Smooth muscle cell of the brain vasculature (primary cell): ENCODE results near the gene MAS1L.
"Not testable (repeated sequence)": the region's sequence is repeated elsewhere in the genome, so short reads cannot be mapped to it uniquely, and the experiment has no call there.

Experiments
- DNase-seq: peaks from one replicate; pipeline ENCODE4 v3.0.0-alpha.2; 2012; ENCODE audit warnings: low read depth, low spot score

The MAS1L gene

GRCh38 chr6:29479560-29479959 is 8.2 kb downstream of the MAS1L start:
- no peak for DNase-seq

GRCh38 chr6:29478740-29479139 is 9.0 kb downstream of the MAS1L start:
- DNase-seq, result no peak

GRCh38 chr6:29477923-29478450 is 9.8 kb downstream of the MAS1L start:
- no peak for DNase-seq

- DNase-seq, result no peak
Measured at GRCh38 chr6:29474996-29475395, 12.8 kb downstream of the MAS1L start.

GRCh38 chr6:29466241-29466640 is 21.5 kb downstream of the MAS1L start:
- no peak for DNase-seq

GRCh38 chr6:29465801-29466200 is 22.0 kb downstream of the MAS1L start:
- DNase-seq, result no peak

GRCh38 chr6:29465279-29465678 is 22.5 kb downstream of the MAS1L start:
- DNase-seq, result no peak

GRCh38 chr6:29462022-29462421 is 25.7 kb downstream of the MAS1L start:
- DNase-seq, result no peak

GRCh38 chr6:29461021-29461814 is 26.5 kb downstream of the MAS1L start:
- DNase-seq, result no peak

- DNase-seq, result no peak
Measured at GRCh38 chr6:29456971-29457370, 30.8 kb downstream of the MAS1L start, which contains the start of the genes OR11A1 and OR2H1. OR11A1 (minus strand) TSS chr6:29457071; CDS start chr6:29427641, 29,430 bp downstream. OR2H1 (plus strand) TSS chr6:29457155; CDS start chr6:29461770, 4,615 bp downstream.

- no peak for DNase-seq
Measured at GRCh38 chr6:29451471-29452193, 36.1 kb downstream of the MAS1L start.

GRCh38 chr6:29447670-29448069 is 40.1 kb downstream of the MAS1L start:
- no peak for DNase-seq

- DNase-seq, result not testable (repeated sequence)
Measured at GRCh38 chr6:29444031-29444430, 43.7 kb downstream of the MAS1L start.

- no peak for DNase-seq
Measured at GRCh38 chr6:29442719-29443118, 45.0 kb downstream of the MAS1L start.

GRCh38 chr6:29439006-29439405 is 48.8 kb downstream of the MAS1L start, which contains the start of gene OR10C1:
OR10C1 (plus strand) TSS chr6:29439306; CDS start chr6:29440016, 710 bp downstream.
- DNase-seq, result no peak

- DNase-seq, result not testable (repeated sequence)
Measured at GRCh38 chr6:29436730-29437129, 51.0 kb downstream of the MAS1L start.
